Measurements from ENCODE around the gene CFAP97. TPM values are rescaled to one million over a fixed set of nuclear protein-coding genes. Genes with fewer than 3 reads are reported as not detected.
"Not testable (repeated sequence)": the region's sequence is repeated elsewhere in the genome, so short reads cannot be mapped to it uniquely, and the experiment has no call there.

The CFAP97 gene
- total and polyA plus RNA-seq, 2 donors from 2014 or later = 8.0 to 39.4 TPM

DNA sequence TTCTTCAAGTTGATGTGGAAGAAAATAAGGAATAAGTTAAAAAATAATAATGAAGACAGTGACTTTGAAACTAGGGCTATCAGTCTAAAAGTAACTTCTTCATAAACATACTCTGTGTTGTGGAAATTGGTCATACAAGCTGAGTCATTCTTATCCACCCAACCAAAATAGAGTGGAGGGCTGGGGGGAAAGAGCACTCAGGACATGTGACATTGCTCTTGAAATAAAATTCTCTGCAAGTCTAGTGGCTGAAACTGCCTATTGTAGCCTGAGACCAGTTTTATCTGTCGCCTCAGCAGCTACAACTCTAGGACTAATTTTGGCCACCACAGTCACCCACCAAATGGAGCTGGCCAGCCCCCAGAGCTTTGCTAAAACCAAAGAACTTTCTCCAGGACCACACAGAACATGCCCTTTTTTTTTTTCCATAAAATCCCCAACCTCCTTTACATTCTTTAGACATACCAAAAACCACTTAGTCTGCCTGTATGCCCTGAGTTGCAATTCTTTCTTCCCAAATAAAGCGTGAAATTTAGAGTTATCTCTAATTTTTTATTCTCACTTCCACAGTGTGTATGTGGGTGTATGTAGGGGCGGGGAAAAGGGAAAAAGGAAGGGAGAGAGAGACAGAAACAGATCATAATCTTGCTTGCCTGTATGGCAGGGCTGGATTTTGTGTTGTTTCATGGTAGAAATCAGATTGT, 83.7 kb downstream of the CFAP97 start:
- H3K27ac ChIP-seq (ENCODE audit: low read depth in 2 of 2, low read length in 2 of 2) = no peak overlapping the region
- intact Hi-C loops (cut with DNase I) = no loop called here

DNA sequence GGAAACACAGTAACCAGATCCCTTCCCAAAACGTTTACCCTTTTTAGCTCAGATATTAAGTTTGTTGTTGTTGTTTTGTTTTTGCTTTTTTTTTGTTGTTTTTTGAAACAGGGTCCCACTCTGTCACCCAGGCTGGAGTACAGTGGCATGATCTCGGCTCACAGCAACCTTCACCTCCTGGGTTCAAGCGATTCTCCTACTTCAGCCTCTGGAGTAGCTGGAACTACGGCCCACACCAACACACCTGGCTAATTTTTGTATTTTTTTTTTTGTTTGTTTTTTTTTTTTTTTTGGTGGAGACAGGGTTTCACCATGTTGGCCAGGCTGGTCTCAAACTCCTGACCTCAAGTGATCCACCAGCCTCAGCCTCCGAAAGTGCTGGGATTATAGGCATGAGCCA, 84.3 kb downstream of the CFAP97 start:
- H3K9ac ChIP-seq (ENCODE audit: low read length in 3 of 3); DNase-seq; H3K27me3 ChIP-seq (ENCODE audit: control insufficient read depth, insufficient read depth, low read length); H3K9me3 ChIP-seq (ENCODE audit: control insufficient read depth in 2 of 3, insufficient read depth in 1 of 3, low read length in 3 of 3); H3K36me3 ChIP-seq (ENCODE audit: control insufficient read depth in 2 of 3, insufficient read depth in 3 of 3, low read length in 3 of 3); H3K27ac ChIP-seq (ENCODE audit: low read depth in 2 of 2, low read length in 2 of 2); intact Hi-C loops (cut with DNase I); FAIRE-seq; H3K4me3 ChIP-seq (ENCODE audit: low read length in 3 of 3): not testable (repeated sequence)
- H3K4me1 ChIP-seq (ENCODE audit: control insufficient read depth in 2 of 3, insufficient read depth in 2 of 3, low read depth in 1 of 3, low read length in 3 of 3) = peaks cover 0 to 10% (median 2%) of the 10 kb centered on the region in 3 donors

More for the DNA sequence above, 83.7 kb downstream of the CFAP97 start:
- Histone ChIP-seq H3K27me3 (ENCODE audit: control insufficient read depth, insufficient read depth, low read length) (no peaks in the 10 kb centered on the region), H3K4me3 (ENCODE audit: low read length in 3 of 3) (no peak overlapping the region), H3K9me3 (ENCODE audit: control insufficient read depth in 2 of 3, insufficient read depth in 1 of 3, low read length in 3 of 3) (no peaks in the 10 kb centered on the region), H3K9ac (ENCODE audit: low read length in 3 of 3) (no peak overlapping the region), H3K36me3 (ENCODE audit: control insufficient read depth in 2 of 3, insufficient read depth in 3 of 3, low read length in 3 of 3) (no peaks in the 10 kb centered on the region), H3K4me1 (ENCODE audit: control insufficient read depth in 2 of 3, insufficient read depth in 2 of 3, low read depth in 1 of 3, low read length in 3 of 3) (peaks cover 0 to 10% (median 2%) of the 10 kb centered on the region in 3 donors)
- TF ChIP-seq, protein P1, sequence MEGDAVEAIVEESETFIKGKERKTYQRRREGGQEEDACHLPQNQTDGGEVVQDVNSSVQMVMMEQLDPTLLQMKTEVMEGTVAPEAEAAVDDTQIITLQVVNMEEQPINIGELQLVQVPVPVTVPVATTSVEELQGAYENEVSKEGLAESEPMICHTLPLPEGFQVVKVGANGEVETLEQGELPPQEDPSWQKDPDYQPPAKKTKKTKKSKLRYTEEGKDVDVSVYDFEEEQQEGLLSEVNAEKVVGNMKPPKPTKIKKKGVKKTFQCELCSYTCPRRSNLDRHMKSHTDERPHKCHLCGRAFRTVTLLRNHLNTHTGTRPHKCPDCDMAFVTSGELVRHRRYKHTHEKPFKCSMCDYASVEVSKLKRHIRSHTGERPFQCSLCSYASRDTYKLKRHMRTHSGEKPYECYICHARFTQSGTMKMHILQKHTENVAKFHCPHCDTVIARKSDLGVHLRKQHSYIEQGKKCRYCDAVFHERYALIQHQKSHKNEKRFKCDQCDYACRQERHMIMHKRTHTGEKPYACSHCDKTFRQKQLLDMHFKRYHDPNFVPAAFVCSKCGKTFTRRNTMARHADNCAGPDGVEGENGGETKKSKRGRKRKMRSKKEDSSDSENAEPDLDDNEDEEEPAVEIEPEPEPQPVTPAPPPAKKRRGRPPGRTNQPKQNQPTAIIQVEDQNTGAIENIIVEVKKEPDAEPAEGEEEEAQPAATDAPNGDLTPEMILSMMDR (IDR thresholded peaks at IDR 0.05; ENCODE audit: borderline replicate concordance, extremely low read depth, insufficient read depth) = no peak
- FAIRE-seq = no peak
- DNase-seq = peak in 1 of 5 donors; percentile 7

DNA sequence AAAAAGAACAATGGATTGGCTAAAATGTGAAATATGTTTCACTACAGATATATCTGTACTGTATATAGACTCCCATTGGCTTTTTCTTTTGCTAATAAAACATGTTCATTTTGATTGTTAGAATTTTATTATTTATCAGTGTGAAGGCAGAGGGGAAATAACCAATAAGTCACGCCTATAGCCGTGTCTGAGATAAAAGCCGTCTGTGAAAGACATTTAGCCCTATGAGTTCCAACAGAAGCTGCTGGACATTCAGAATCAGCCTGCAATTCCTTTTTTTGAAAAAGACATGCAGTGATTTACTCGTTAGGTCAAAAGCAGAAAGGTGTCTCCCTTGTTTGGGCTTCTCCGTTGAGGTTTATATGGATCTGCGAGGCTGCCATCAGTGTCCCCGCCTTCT, 84.9 kb downstream of the CFAP97 start:
- Histone ChIP-seq H3K27ac (ENCODE audit: low read depth in 2 of 2, low read length in 2 of 2) (no peak overlapping the region), H3K27me3 (ENCODE audit: control insufficient read depth, insufficient read depth, low read length) (no peaks in the 10 kb centered on the region), H3K9ac (ENCODE audit: low read length in 3 of 3) (no peak overlapping the region), H3K36me3 (ENCODE audit: control insufficient read depth in 2 of 3, insufficient read depth in 3 of 3, low read length in 3 of 3) (no peaks in the 10 kb centered on the region), H3K4me1 (ENCODE audit: control insufficient read depth in 2 of 3, insufficient read depth in 2 of 3, low read depth in 1 of 3, low read length in 3 of 3) (peaks cover 0 to 10% (median 2%) of the 10 kb centered on the region in 3 donors), H3K9me3 (ENCODE audit: control insufficient read depth in 2 of 3, insufficient read depth in 1 of 3, low read length in 3 of 3) (no peaks in the 10 kb centered on the region), H3K4me3 (ENCODE audit: low read length in 3 of 3) (no peak overlapping the region)
- TF ChIP-seq, protein P1 (IDR thresholded peaks at IDR 0.05; ENCODE audit: borderline replicate concordance, extremely low read depth, insufficient read depth) = no peak
- intact Hi-C loops (cut with DNase I) = no loop called here
- DNase-seq = no peak
- FAIRE-seq = no peak

DNA sequence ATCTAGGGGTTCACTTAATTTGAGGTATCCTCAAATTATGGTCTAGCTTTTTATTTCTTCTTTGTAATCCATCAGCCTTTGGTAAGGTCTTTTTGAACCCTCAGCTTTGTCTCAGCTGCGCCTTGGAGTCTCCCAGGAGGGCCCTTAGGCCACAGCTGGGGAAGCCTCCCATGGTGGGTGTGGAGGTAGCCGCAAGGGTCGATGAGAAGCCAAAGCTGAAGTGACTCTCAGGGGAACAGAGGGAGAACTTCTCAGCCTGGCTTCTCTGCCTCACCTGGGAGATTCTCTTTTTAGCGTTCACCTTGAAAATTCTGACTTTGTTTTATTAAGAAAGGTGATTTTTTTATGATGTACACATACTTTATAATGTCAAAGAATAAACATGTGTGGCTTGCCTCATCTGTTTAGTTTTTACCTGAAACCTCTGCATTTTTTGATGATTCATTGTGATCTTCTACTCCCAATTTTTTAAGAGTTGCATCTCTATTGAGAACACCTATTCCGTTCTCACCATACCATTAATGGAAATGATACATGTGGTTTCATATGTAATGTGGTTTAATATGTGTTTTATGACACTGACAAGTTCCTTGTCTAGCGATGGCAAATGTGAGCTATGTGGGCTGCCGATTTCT, 86.4 kb downstream of the CFAP97 start:
- peaks cover 0 to 11% (median 4%) of the 10 kb centered on the region in 3 donors for H3K4me1 ChIP-seq (ENCODE audit: control insufficient read depth in 2 of 3, insufficient read depth in 2 of 3, low read depth in 1 of 3, low read length in 3 of 3)
- TF ChIP-seq, protein P1 (IDR thresholded peaks at IDR 0.05; ENCODE audit: borderline replicate concordance, extremely low read depth, insufficient read depth) = no peak
- H3K9me3 ChIP-seq (ENCODE audit: control insufficient read depth in 2 of 3, insufficient read depth in 1 of 3, low read length in 3 of 3) = no peaks in the 10 kb centered on the region
- DNase-seq (no peak), FAIRE-seq (no peak)
- intact Hi-C loops (cut with DNase I) = no loop called here
- no peak overlapping the region for H3K4me3 ChIP-seq (ENCODE audit: low read length in 3 of 3)
- H3K9ac ChIP-seq (ENCODE audit: low read length in 3 of 3) = no peak overlapping the region
- H3K36me3 ChIP-seq (ENCODE audit: control insufficient read depth in 2 of 3, insufficient read depth in 3 of 3, low read length in 3 of 3) = no peaks in the 10 kb centered on the region
- no peaks in the 10 kb centered on the region for H3K27me3 ChIP-seq (ENCODE audit: control insufficient read depth, insufficient read depth, low read length)
- H3K27ac ChIP-seq (ENCODE audit: low read depth in 2 of 2, low read length in 2 of 2) = no peak overlapping the region

Measured in kidney (tissue), 14 donors.